Measurements from ENCODE around the gene SLC38A11. TPM values are rescaled to one million over a fixed set of nuclear protein-coding genes. Genes with fewer than 3 reads are reported as not detected.

Gene SLC38A11
- polyA plus RNA-seq, 1 donor (not counting 4 experiments of a cell fraction or from before 2014, with no cell fraction given), result not detected

DNA sequence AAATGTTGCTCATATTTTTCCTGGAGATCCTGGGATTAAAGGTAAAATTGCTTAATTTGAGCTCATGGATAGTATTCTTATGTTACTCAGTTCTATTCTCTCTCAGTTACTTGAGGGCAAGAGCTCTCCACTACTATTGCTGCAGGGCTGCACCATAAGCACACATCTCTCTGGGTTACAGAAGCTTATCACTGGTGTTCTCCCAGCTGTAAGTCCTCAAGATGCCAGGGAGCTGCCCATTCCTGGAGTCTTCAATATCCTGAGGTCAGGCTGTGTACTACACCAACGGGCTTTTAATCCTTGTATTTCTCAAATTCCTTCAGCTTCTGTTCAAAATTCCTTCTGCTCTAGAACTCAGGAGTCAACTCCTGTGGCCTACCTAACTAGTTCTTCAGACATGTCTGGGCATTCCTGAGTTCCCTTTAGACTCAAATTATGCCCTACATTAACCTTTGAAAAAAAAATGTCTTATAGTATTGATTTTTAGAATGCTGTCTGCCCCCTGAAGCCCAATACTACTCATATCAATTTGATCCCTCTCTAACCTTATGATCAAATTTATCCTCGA, 96.0 kb downstream of the SLC38A11 start:
- FAIRE-seq, result no peak
- dilution Hi-C loops (cut with MboI; ENCODE audit: extremely low pct_ligation_motif_present, low sequenced_read_pairs), result no loop called here
- H3K27ac ChIP-seq (ENCODE audit: control insufficient read depth, insufficient read depth, low read length), result no peak overlapping the region

GRCh38 chr2:164852086-164852485, 103.2 kb downstream of the SLC38A11 start:
- Histone ChIP-seq H3K4me3 (ENCODE audit: control insufficient read depth in 2 of 3, extremely low read depth in 1 of 3, insufficient read depth in 2 of 3, low read depth in 1 of 3, low read length in 3 of 3) (no peak overlapping the region), H3K9ac (ENCODE audit: control insufficient read depth, extremely low read depth, insufficient read depth, low read length) (no peak overlapping the region), H3K4me2 (ENCODE audit: control insufficient read depth, extremely low read depth, insufficient read depth, low read depth, low read length) (no peak overlapping the region), H3K9me1 (ENCODE audit: control insufficient read depth, extremely low read depth, insufficient read depth, low read length) (no peaks in the 10 kb centered on the region), H3K27me3 (ENCODE audit: control insufficient read depth, extremely low read depth, insufficient read depth, low read length) (no peaks in the 10 kb centered on the region), H3K79me2 (ENCODE audit: control insufficient read depth, insufficient read depth, low read length) (no peaks in the 10 kb centered on the region), H3K9me3 (ENCODE audit: control insufficient read depth, low read depth, low read length) (no peaks in the 10 kb centered on the region), H3K27ac (ENCODE audit: control insufficient read depth, insufficient read depth, low read length) (no peak overlapping the region), H3K4me1 (ENCODE audit: control insufficient read depth, extremely low read depth, insufficient read depth, low read length) (peaks cover 12% of the 10 kb centered on the region), H2AFZ (ENCODE audit: control insufficient read depth, low read length) (no peak overlapping the region), H3K36me3 (ENCODE audit: control insufficient read depth in 2 of 2, extremely low read depth in 1 of 2, insufficient read depth in 2 of 2, low read length in 2 of 2) (no peaks in the 10 kb centered on the region), H4K20me1 (ENCODE audit: control insufficient read depth, extremely low read depth, insufficient read depth, low read length) (no peaks in the 10 kb centered on the region)
- dilution Hi-C loops (cut with MboI; ENCODE audit: extremely low pct_ligation_motif_present, low sequenced_read_pairs), result no loop called here
- FAIRE-seq (no peak), DNase-seq (ENCODE audit: low read depth, low spot score) (no peak)
- no peak for TF ChIP-seq EZH2 (IDR thresholded peaks at IDR 0.05; ENCODE audit: low read length)
- TF ChIP-seq, protein P1, sequence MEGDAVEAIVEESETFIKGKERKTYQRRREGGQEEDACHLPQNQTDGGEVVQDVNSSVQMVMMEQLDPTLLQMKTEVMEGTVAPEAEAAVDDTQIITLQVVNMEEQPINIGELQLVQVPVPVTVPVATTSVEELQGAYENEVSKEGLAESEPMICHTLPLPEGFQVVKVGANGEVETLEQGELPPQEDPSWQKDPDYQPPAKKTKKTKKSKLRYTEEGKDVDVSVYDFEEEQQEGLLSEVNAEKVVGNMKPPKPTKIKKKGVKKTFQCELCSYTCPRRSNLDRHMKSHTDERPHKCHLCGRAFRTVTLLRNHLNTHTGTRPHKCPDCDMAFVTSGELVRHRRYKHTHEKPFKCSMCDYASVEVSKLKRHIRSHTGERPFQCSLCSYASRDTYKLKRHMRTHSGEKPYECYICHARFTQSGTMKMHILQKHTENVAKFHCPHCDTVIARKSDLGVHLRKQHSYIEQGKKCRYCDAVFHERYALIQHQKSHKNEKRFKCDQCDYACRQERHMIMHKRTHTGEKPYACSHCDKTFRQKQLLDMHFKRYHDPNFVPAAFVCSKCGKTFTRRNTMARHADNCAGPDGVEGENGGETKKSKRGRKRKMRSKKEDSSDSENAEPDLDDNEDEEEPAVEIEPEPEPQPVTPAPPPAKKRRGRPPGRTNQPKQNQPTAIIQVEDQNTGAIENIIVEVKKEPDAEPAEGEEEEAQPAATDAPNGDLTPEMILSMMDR (optimal IDR thresholded peaks at IDR 0.05 in 1 of 3, IDR thresholded peaks at IDR 0.05 in 1 of 3, conservative IDR thresholded peaks at IDR 0.05 in 1 of 3; ENCODE audit: extremely low read depth in 1 of 3, insufficient read depth in 2 of 3, low read length in 3 of 3), result no peak

More for the DNA sequence above, 96.0 kb downstream of the SLC38A11 start:
- Histone ChIP-seq H4K20me1 (ENCODE audit: control insufficient read depth, extremely low read depth, insufficient read depth, low read length) (no peaks in the 10 kb centered on the region), H3K9ac (ENCODE audit: control insufficient read depth, extremely low read depth, insufficient read depth, low read length) (no peak overlapping the region), H2AFZ (ENCODE audit: control insufficient read depth, low read length) (peak overlapping the region; percentile 81), H3K9me1 (ENCODE audit: control insufficient read depth, extremely low read depth, insufficient read depth, low read length) (no peaks in the 10 kb centered on the region), H3K4me2 (ENCODE audit: control insufficient read depth, extremely low read depth, insufficient read depth, low read depth, low read length) (peak overlapping the region; percentile 62), H3K79me2 (ENCODE audit: control insufficient read depth, insufficient read depth, low read length) (no peaks in the 10 kb centered on the region), H3K27me3 (ENCODE audit: control insufficient read depth, extremely low read depth, insufficient read depth, low read length) (no peaks in the 10 kb centered on the region), H3K9me3 (ENCODE audit: control insufficient read depth, low read depth, low read length) (no peaks in the 10 kb centered on the region), H3K36me3 (ENCODE audit: control insufficient read depth in 2 of 2, extremely low read depth in 1 of 2, insufficient read depth in 2 of 2, low read length in 2 of 2) (no peaks in the 10 kb centered on the region), H3K4me1 (ENCODE audit: control insufficient read depth, extremely low read depth, insufficient read depth, low read length) (peaks cover 8% of the 10 kb centered on the region), H3K4me3 (ENCODE audit: control insufficient read depth in 2 of 3, extremely low read depth in 1 of 3, insufficient read depth in 2 of 3, low read depth in 1 of 3, low read length in 3 of 3) (peak overlapping the region in 1 of 3 experiments; percentile 0)
- no peak for DNase-seq (ENCODE audit: low read depth, low spot score)
- TF ChIP-seq EZH2 (IDR thresholded peaks at IDR 0.05; ENCODE audit: low read length), result no peak
- TF ChIP-seq, protein P1 (optimal IDR thresholded peaks at IDR 0.05 in 1 of 3, IDR thresholded peaks at IDR 0.05 in 1 of 3, conservative IDR thresholded peaks at IDR 0.05 in 1 of 3; ENCODE audit: extremely low read depth in 1 of 3, insufficient read depth in 2 of 3, low read length in 3 of 3), result no peak

Data from keratinocyte (primary cell).